Activated CD8-positive, alpha-beta T cell treated with anti-CD3 and anti-CD28 coated beads, Interleukin-2, amount 10 ng/mL, durations not matched to agents 7 days and 5 days (primary cell): Measurements from ENCODE around the gene SLC40A1. TPM values are rescaled to one million over a fixed set of nuclear protein-coding genes. Genes with fewer than 3 reads are reported as not detected.

Experiments used
- ATAC-seq: fragments of 150-1000 bp; cut with Tn5 transposase; one replicate; pipeline ENCODE4 v1.10.0; 2021; ENCODE audit warnings: moderate library complexity
- CTCF ChIA-PET: fragments of 350-600 bp; sonication (Branson Sonifier 250); formaldehyde crosslinking; loops from one replicate; lab custom pipeline; 2021; ENCODE audit warnings: antibody characterized with exemption; lab: Charles Lee
- POLR2A ChIA-PET: fragments of 350-600 bp; sonication (Branson Sonifier 250); formaldehyde crosslinking; loops from one replicate; lab custom pipeline; 2021; ENCODE audit warnings: antibody characterized with exemption; lab: Charles Lee
- DNase-seq: peaks from one replicate; pipeline ENCODE4 v3.0.0-alpha.2; 2020
- H3K27ac Mint-ChIP-seq: one replicate; pipeline ENCODE4 v1.8.0; 2021; ENCODE audit warnings: mild to moderate bottlenecking, mixed read lengths
- H3K27me3 Mint-ChIP-seq: one replicate; pipeline ENCODE4 v1.8.0; 2021; ENCODE audit warnings: low read depth, mixed read lengths
- H3K36me3 Mint-ChIP-seq: one replicate; pipeline ENCODE4 v1.8.0; 2021; ENCODE audit warnings: low read depth, mixed read lengths
- H3K4me1 Mint-ChIP-seq: one replicate; pipeline ENCODE4 v1.8.0; 2021; ENCODE audit warnings: low read depth, mixed read lengths
- H3K4me3 Mint-ChIP-seq: one replicate; pipeline ENCODE4 v1.8.0; 2021; ENCODE audit warnings: mild to moderate bottlenecking, mixed read lengths
- H3K9me3 Mint-ChIP-seq: one replicate; pipeline ENCODE4 v1.8.0; 2022; ENCODE audit warnings: mixed read lengths; ENCODE audit not compliant: insufficient read depth
- total RNA-seq, 2 experiments: library from RNA; stranded (reverse); gene quantifications; one replicate each; pipeline ENCODE4 v1.2.3, GENCODE V29; 2021

Gene SLC40A1
- total RNA-seq, 2 experiments from 2014 or later = 0.31 to 0.47 TPM

DNA sequence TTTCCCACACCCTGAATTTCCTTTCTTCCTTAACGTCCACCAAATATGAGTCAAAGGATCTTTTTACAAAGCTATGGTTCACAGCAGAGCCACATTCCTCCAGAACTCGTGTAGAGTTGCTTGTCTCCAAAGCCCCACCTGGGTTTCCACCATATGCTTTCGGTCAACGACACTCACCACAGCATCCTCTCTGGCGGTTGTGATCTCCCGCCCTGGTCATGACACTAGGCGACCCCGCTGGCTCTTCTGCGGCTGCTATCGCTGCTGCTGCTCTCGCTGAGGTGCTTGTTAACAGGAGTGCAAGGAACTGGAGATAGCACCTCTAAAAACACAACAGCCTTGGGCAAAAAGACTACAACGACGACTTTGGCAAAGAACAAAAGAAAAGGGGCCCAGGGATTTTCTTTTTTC lies 340 bp downstream of the SLC40A1 start:
- ATAC-seq (peak; percentile 43), DNase-seq (peak; percentile 46)
- Mint-ChIP-seq H3K27me3 (peaks cover 42% of the 10 kb centered on the region), H3K4me3 (peak overlapping the region; percentile 71), H3K4me1 (peaks cover 19% of the 10 kb centered on the region), H3K36me3 (no peaks in the 10 kb centered on the region), H3K9me3 (no peaks in the 10 kb centered on the region), H3K27ac (no peak overlapping the region)
- ChIA-PET CTCF (interaction anchor here (0.7 to 1.7 kb wide), 5 partner anchors 10 to 139 kb away, joined by 3 to 4 read pairs (median 4); partner anchors contain the start of gene WDR75), POLR2A (interaction anchor here (0.6 to 1.1 kb wide), 2 partner anchors 11 to 77 kb away, joined by 3 read pairs; no protein-coding TSS in a partner anchor)

DNA sequence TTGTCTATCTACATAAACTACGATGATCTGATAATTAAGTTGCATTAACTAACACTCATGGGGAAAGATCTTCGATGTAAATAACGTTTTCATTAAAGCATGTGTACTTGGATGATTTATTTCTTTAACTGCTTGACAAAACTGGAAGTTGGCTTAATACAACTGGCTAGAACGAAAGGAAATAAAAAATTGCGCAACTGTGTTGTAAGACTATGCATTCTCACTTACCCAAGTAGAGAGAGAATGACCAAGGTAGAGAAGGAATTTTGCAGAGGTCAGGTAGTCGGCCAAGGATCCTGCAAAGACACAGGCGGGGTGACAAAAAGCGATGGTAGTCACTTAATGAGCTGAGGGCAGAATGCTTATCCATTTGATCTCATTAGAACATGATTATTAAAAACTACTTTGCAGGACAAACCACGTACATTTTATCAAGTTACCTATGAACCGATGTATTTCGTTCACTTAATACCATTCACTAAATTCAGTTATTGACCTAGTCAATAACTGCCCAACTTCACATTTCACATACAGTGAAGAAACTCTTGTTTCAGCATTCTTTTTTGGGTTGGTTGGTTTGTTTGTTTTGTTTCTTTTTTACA lies 900 bp downstream of the SLC40A1 start:
- peak overlapping the region; percentile 71 for H3K4me3 Mint-ChIP-seq
- H3K27ac Mint-ChIP-seq = no peak overlapping the region
- ATAC-seq (no peak), DNase-seq (no peak)
- H3K4me1 Mint-ChIP-seq = peaks cover 19% of the 10 kb centered on the region
- no peaks in the 10 kb centered on the region for H3K9me3 Mint-ChIP-seq
- ChIA-PET CTCF (interaction anchor here (1.4 to 1.7 kb wide), 2 partner anchors 10 to 112 kb away, joined by 3 to 4 read pairs; no protein-coding TSS in a partner anchor), POLR2A (no interaction called here)
- peaks cover 37% of the 10 kb centered on the region for H3K27me3 Mint-ChIP-seq
- H3K36me3 Mint-ChIP-seq = no peaks in the 10 kb centered on the region

DNA sequence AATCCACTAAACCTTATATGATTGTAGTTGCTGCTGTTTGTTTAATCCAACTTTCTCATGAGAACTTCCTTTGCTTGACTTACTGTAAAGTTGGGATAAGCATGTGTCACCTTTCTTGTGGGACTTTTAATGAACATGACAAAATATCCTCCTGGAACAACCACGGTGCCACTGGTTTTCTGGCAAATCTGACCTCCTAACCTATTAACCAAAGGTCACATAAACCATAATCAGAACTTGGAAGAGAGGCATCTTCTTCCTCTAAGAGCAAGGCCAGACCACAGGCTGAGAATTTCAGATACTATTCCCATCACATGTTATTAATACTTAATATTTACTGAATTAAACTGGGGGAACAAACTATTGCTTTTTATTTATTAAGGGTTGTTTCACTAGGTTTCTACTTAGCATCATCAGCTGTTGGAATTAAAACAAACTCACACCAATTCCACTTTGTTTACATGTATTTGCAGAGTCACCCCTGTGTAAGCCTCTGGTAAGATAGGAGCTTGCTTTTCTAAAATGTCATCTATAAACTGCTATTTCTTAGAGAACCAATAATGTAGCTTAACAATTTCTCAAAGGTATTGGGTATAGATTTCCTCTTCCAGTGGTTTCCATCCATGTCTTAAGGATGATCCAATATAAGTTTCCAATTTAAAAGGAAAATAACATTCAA lies 2.2 kb downstream of the SLC40A1 start:
- Mint-ChIP-seq H3K36me3 (no peaks in the 10 kb centered on the region), H3K27ac (no peak overlapping the region), H3K27me3 (peaks cover 29% of the 10 kb centered on the region), H3K4me3 (no peak overlapping the region), H3K9me3 (no peaks in the 10 kb centered on the region), H3K4me1 (peaks cover 19% of the 10 kb centered on the region)
- DNase-seq = no peak
- ChIA-PET POLR2A (no interaction called here), CTCF (no interaction called here)
- ATAC-seq = no peak

GRCh38 chr2:189577121-189577520 lies 3.5 kb downstream of the SLC40A1 start:
- ChIA-PET CTCF (no interaction called here), POLR2A (no interaction called here)
- ATAC-seq = no peak
- H3K4me3 Mint-ChIP-seq = no peak overlapping the region
- H3K9me3 Mint-ChIP-seq = no peaks in the 10 kb centered on the region
- DNase-seq = no peak
- H3K27me3 Mint-ChIP-seq = peaks cover 22% of the 10 kb centered on the region
- no peak overlapping the region for H3K27ac Mint-ChIP-seq
- no peaks in the 10 kb centered on the region for H3K36me3 Mint-ChIP-seq
- H3K4me1 Mint-ChIP-seq = peaks cover 19% of the 10 kb centered on the region

GRCh38 chr2:189576396-189576795 lies 4.2 kb downstream of the SLC40A1 start:
- no peaks in the 10 kb centered on the region for H3K9me3 Mint-ChIP-seq
- no peak overlapping the region for H3K4me3 Mint-ChIP-seq
- CTCF ChIA-PET = no interaction called here
- no peak overlapping the region for H3K27ac Mint-ChIP-seq
- DNase-seq (no peak), ATAC-seq (no peak)
- peaks cover 14% of the 10 kb centered on the region for H3K4me1 Mint-ChIP-seq
- no peaks in the 10 kb centered on the region for H3K36me3 Mint-ChIP-seq
- POLR2A ChIA-PET = no interaction called here
- H3K27me3 Mint-ChIP-seq = peaks cover 15% of the 10 kb centered on the region

- DNase-seq (no peak), ATAC-seq (no peak)
- ChIA-PET CTCF (no interaction called here), POLR2A (no interaction called here)
- H3K36me3 Mint-ChIP-seq = no peaks in the 10 kb centered on the region
- peaks cover 6% of the 10 kb centered on the region for H3K4me1 Mint-ChIP-seq
- H3K4me3 Mint-ChIP-seq = no peak overlapping the region
- H3K27me3 Mint-ChIP-seq = peaks cover 10% of the 10 kb centered on the region
- H3K27ac Mint-ChIP-seq = no peak overlapping the region
- H3K9me3 Mint-ChIP-seq = no peaks in the 10 kb centered on the region
These were observed 5.7 kb downstream of the SLC40A1 start for GRCh38 chr2:189574793-189575475.

- peaks cover 19% of the 10 kb centered on the region for H3K4me1 Mint-ChIP-seq
- peaks cover 2% of the 10 kb centered on the region for H3K27me3 Mint-ChIP-seq
- ATAC-seq = no peak
- H3K27ac Mint-ChIP-seq = no peak overlapping the region
- DNase-seq = no peak
- POLR2A ChIA-PET = no interaction called here
- H3K9me3 Mint-ChIP-seq = no peaks in the 10 kb centered on the region
- no peaks in the 10 kb centered on the region for H3K36me3 Mint-ChIP-seq
- H3K4me3 Mint-ChIP-seq = no peak overlapping the region
- CTCF ChIA-PET = interaction anchor here (1.5 kb wide), 1 partner anchor 10 kb away, joined by 4 read pairs; the partner anchor contains the start of gene SLC40A1
These were observed 10.0 kb downstream of the SLC40A1 start for GRCh38 chr2:189570570-189571031.

GRCh38 chr2:189569295-189569910 lies 11.2 kb downstream of the SLC40A1 start:
- Mint-ChIP-seq H3K36me3 (no peaks in the 10 kb centered on the region), H3K4me1 (peaks cover 19% of the 10 kb centered on the region), H3K9me3 (no peaks in the 10 kb centered on the region), H3K27me3 (peaks cover 2% of the 10 kb centered on the region), H3K4me3 (no peak overlapping the region), H3K27ac (peak overlapping the region; percentile 27)
- no peak for DNase-seq
- CTCF ChIA-PET = interaction anchor here (1.5 kb wide), 1 partner anchor 11 kb away, joined by 4 read pairs; the partner anchor contains the start of gene SLC40A1
- POLR2A ChIA-PET = no interaction called here
- ATAC-seq = no peak

GRCh38 chr2:189566046-189566445 lies 14.5 kb downstream of the SLC40A1 start:
- Mint-ChIP-seq H3K9me3 (no peaks in the 10 kb centered on the region), H3K27ac (no peak overlapping the region), H3K36me3 (no peaks in the 10 kb centered on the region), H3K4me3 (no peak overlapping the region), H3K27me3 (peaks cover 2% of the 10 kb centered on the region), H3K4me1 (peaks cover 19% of the 10 kb centered on the region)
- no peak for DNase-seq
- ChIA-PET CTCF (interaction anchor here (1.0 kb wide), 1 partner anchor 15 kb away, joined by 3 read pairs; the partner anchor contains the start of gene SLC40A1), POLR2A (no interaction called here)
- no peak for ATAC-seq

- no peak overlapping the region for H3K4me3 Mint-ChIP-seq
- H3K27me3 Mint-ChIP-seq = no peaks in the 10 kb centered on the region
- DNase-seq = no peak
- H3K36me3 Mint-ChIP-seq = no peaks in the 10 kb centered on the region
- CTCF ChIA-PET = no interaction called here
- ATAC-seq = no peak
- POLR2A ChIA-PET = no interaction called here
- H3K9me3 Mint-ChIP-seq = no peaks in the 10 kb centered on the region
- H3K27ac Mint-ChIP-seq = no peak overlapping the region
- peaks cover 10% of the 10 kb centered on the region for H3K4me1 Mint-ChIP-seq
These were observed 19.1 kb downstream of the SLC40A1 start for GRCh38 chr2:189561371-189562038.

GRCh38 chr2:189560273-189560586 lies 20.4 kb downstream of the SLC40A1 start:
- no peaks in the 10 kb centered on the region for H3K9me3 Mint-ChIP-seq
- ChIA-PET CTCF (no interaction called here), POLR2A (no interaction called here)
- H3K36me3 Mint-ChIP-seq = no peaks in the 10 kb centered on the region
- no peak for DNase-seq
- peaks cover 1% of the 10 kb centered on the region for H3K27me3 Mint-ChIP-seq
- peaks cover 10% of the 10 kb centered on the region for H3K4me1 Mint-ChIP-seq
- H3K4me3 Mint-ChIP-seq = no peak overlapping the region
- no peak for ATAC-seq
- H3K27ac Mint-ChIP-seq = no peak overlapping the region
